ENCODE data around the gene ARG2.

GRCh38 chr14:67645414-67645813 is 25.7 kb downstream of the ARG2 start:
- TF ChIP-seq, protein P1, sequence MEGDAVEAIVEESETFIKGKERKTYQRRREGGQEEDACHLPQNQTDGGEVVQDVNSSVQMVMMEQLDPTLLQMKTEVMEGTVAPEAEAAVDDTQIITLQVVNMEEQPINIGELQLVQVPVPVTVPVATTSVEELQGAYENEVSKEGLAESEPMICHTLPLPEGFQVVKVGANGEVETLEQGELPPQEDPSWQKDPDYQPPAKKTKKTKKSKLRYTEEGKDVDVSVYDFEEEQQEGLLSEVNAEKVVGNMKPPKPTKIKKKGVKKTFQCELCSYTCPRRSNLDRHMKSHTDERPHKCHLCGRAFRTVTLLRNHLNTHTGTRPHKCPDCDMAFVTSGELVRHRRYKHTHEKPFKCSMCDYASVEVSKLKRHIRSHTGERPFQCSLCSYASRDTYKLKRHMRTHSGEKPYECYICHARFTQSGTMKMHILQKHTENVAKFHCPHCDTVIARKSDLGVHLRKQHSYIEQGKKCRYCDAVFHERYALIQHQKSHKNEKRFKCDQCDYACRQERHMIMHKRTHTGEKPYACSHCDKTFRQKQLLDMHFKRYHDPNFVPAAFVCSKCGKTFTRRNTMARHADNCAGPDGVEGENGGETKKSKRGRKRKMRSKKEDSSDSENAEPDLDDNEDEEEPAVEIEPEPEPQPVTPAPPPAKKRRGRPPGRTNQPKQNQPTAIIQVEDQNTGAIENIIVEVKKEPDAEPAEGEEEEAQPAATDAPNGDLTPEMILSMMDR (IDR thresholded peaks at IDR 0.05): no peak
- TF ChIP-seq POLR2A (IDR thresholded peaks at IDR 0.05): no peak
